ENCODE measurements around the gene LKAAEAR1.

DNA sequence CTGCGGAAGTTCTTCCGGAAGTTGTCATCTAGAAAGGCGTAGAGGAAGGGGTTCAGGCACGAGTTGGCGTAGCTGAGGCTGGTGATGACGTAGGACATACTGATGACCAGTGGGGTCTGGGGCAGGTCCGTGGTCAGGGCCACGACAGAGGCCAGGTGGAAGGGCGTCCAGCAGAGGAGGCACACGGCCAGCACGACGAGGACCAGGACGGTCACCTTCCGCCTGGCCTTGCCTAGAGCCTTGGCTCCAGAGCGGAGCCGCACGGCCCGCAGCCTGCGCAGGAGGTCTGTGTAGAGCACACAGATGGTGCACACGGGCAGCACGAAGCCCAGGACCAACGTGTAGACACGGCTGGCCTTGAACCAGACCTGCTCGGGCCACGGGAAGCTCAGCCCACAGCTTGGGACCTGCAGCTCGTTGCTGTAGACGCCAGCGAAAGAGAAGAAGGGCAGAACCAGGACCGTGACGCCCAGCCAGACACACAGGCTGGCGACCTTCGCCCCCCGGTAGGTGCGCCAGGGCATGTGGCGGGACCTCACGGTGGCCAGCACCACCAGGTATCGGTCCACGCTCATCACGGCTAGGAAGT is 21.7 kb upstream of the LKAAEAR1 start:
- TF ChIP-seq, protein P1, sequence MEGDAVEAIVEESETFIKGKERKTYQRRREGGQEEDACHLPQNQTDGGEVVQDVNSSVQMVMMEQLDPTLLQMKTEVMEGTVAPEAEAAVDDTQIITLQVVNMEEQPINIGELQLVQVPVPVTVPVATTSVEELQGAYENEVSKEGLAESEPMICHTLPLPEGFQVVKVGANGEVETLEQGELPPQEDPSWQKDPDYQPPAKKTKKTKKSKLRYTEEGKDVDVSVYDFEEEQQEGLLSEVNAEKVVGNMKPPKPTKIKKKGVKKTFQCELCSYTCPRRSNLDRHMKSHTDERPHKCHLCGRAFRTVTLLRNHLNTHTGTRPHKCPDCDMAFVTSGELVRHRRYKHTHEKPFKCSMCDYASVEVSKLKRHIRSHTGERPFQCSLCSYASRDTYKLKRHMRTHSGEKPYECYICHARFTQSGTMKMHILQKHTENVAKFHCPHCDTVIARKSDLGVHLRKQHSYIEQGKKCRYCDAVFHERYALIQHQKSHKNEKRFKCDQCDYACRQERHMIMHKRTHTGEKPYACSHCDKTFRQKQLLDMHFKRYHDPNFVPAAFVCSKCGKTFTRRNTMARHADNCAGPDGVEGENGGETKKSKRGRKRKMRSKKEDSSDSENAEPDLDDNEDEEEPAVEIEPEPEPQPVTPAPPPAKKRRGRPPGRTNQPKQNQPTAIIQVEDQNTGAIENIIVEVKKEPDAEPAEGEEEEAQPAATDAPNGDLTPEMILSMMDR (IDR thresholded peaks at IDR 0.05; ENCODE audit: low read length): no peak
- TF ChIP-seq EZH2 (IDR thresholded peaks at IDR 0.05; ENCODE audit: borderline replicate concordance, low read length): no peak
